ENCODE results near the gene EPB41L4A.

The EPB41L4A gene

GRCh38 chr5:112146323-112147226, 272.5 kb downstream of the EPB41L4A start:
- DNase-seq = peak; percentile 72

GRCh38 chr5:112143690-112144089, 275.4 kb downstream of the EPB41L4A start:
- DNase-seq = no peak

GRCh38 chr5:112142769-112143270, 276.3 kb downstream of the EPB41L4A start:
- peak; percentile 58 for DNase-seq

GRCh38 chr5:112141582-112141981, 277.5 kb downstream of the EPB41L4A start:
- DNase-seq = no peak

GRCh38 chr5:112138526-112138925, 280.6 kb downstream of the EPB41L4A start:
- no peak for DNase-seq

GRCh38 chr5:112136773-112137172, 282.3 kb downstream of the EPB41L4A start:
- no peak for DNase-seq

- no peak for DNase-seq
Observed at GRCh38 chr5:112127861-112128260, 291.2 kb downstream of the EPB41L4A start.

GRCh38 chr5:112126982-112127381, 292.1 kb downstream of the EPB41L4A start:
- DNase-seq = no peak

GRCh38 chr5:112125903-112126302, 293.2 kb downstream of the EPB41L4A start:
- DNase-seq = no peak

- peak; percentile 48 for DNase-seq
Observed at GRCh38 chr5:112124788-112125187, 294.3 kb downstream of the EPB41L4A start.

GRCh38 chr5:112123086-112123485, 296.0 kb downstream of the EPB41L4A start:
- DNase-seq = no peak

GRCh38 chr5:112122353-112122752, 296.7 kb downstream of the EPB41L4A start:
- no peak for DNase-seq

- no peak for DNase-seq
Observed at GRCh38 chr5:112121258-112121657, 297.8 kb downstream of the EPB41L4A start.

GRCh38 chr5:112119969-112120368, 299.1 kb downstream of the EPB41L4A start:
- DNase-seq = no peak

- peak; percentile 89 for DNase-seq
Observed at GRCh38 chr5:112119508-112119907, 299.6 kb downstream of the EPB41L4A start.

- peak; percentile 80 for DNase-seq
Observed at GRCh38 chr5:112117551-112117950, 301.5 kb downstream of the EPB41L4A start.

- DNase-seq = peak; percentile 59
Observed at GRCh38 chr5:112116371-112116770, 302.7 kb downstream of the EPB41L4A start.

GRCh38 chr5:112113565-112113964, 305.5 kb downstream of the EPB41L4A start:
- DNase-seq = no peak

Data from MV-4-11 (cell line).